Measurements from ENCODE around the gene RNU6-7. TPM values are rescaled to one million over a fixed set of nuclear protein-coding genes. Genes with fewer than 3 reads are reported as not detected.

Gene RNU6-7
- total RNA-seq, 1 donor from 2014 or later = not detected

GRCh38 chr14:32230181-32230580, 28.3 kb downstream of the RNU6-7 start:
- H3K4me1 Mint-ChIP-seq (ENCODE audit: unreplicated experiment) = peaks cover 17% of the 10 kb centered on the region
- H3K27ac Mint-ChIP-seq = no peak overlapping the region
- H3K9me3 Mint-ChIP-seq = no peaks in the 10 kb centered on the region
- TF ChIP-seq CTCF (conservative IDR thresholded peaks at IDR 0.05) = no peak
- no peaks in the 10 kb centered on the region for H3K27me3 Mint-ChIP-seq
- DNase-seq (ENCODE audit: extremely low spot score, unreplicated experiment) = no peak
- no peaks in the 10 kb centered on the region for H3K36me3 Mint-ChIP-seq
- peak overlapping the region; percentile 11 for H3K4me3 Mint-ChIP-seq

- no peak overlapping the region for H3K27ac Mint-ChIP-seq
- no peaks in the 10 kb centered on the region for H3K27me3 Mint-ChIP-seq
- no peak for DNase-seq (ENCODE audit: extremely low spot score, unreplicated experiment)
These were observed 28.9 kb downstream of the RNU6-7 start for GRCh38 chr14:32230695-32231280.

DNA sequence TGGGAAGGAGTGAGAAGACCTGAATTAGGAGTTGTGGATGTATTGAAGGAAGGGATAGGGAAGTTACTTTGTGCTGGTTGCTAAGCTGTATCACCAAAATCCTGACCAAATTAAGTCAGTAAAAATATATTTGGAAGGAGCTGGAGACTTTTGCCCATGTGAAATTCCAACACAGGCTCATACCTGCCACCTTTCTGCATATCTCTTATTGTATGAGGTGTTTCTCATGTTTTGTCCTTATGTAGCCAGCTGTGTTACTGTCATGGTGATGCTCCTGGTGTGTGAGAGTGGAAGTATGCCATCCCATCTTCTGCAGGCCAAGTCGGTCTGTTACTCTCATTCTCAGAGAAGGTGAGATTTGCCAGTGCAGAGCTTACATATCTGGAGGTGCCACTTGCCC, 30.6 kb downstream of the RNU6-7 start:
- Mint-ChIP-seq H3K36me3 (no peaks in the 10 kb centered on the region), H3K27me3 (peaks cover 1% of the 10 kb centered on the region), H3K4me3 (no peak overlapping the region), H3K9me3 (no peaks in the 10 kb centered on the region), H3K4me1 (ENCODE audit: unreplicated experiment) (peaks cover 7% of the 10 kb centered on the region), H3K27ac (no peak overlapping the region)
- no peak for TF ChIP-seq CTCF (conservative IDR thresholded peaks at IDR 0.05)
- no peak for DNase-seq (ENCODE audit: extremely low spot score, unreplicated experiment)

More at GRCh38 chr14:32230695-32231280, 28.9 kb downstream of the RNU6-7 start:
- Mint-ChIP-seq H3K9me3 (no peaks in the 10 kb centered on the region), H3K4me3 (no peak overlapping the region), H3K4me1 (ENCODE audit: unreplicated experiment) (peaks cover 11% of the 10 kb centered on the region), H3K36me3 (no peaks in the 10 kb centered on the region)
- no peak for TF ChIP-seq CTCF (conservative IDR thresholded peaks at IDR 0.05)

DNA sequence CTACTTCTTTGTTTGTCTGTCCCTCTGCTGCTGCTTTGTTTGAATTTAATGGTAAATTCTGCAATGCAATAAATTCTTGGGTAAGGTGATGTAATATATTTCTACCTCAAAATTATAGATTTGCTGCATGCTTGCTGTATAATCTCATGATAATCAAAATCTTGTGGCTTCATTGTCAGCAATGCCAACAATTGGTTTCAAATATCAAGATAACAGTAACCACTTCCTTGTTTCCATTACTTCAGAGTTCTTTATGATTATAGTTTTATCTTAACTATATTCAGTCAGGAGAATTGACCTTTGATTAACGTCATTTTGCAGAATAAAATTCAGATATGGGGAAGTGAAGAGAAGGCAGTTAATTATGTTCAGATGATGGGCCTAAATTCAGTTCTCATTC, 31.4 kb downstream of the RNU6-7 start:
- no peak for DNase-seq (ENCODE audit: extremely low spot score, unreplicated experiment)
- H3K4me1 Mint-ChIP-seq (ENCODE audit: unreplicated experiment) = peaks cover 7% of the 10 kb centered on the region
- no peak overlapping the region for H3K27ac Mint-ChIP-seq
- H3K9me3 Mint-ChIP-seq = no peaks in the 10 kb centered on the region
- no peak overlapping the region for H3K4me3 Mint-ChIP-seq
- H3K27me3 Mint-ChIP-seq = peaks cover 3% of the 10 kb centered on the region
- no peak for TF ChIP-seq CTCF (conservative IDR thresholded peaks at IDR 0.05)
- no peaks in the 10 kb centered on the region for H3K36me3 Mint-ChIP-seq

- no peak for DNase-seq (ENCODE audit: extremely low spot score, unreplicated experiment)
- no peaks in the 10 kb centered on the region for H3K9me3 Mint-ChIP-seq
- no peak overlapping the region for H3K27ac Mint-ChIP-seq
- H3K4me3 Mint-ChIP-seq = no peak overlapping the region
- no peak for TF ChIP-seq CTCF (conservative IDR thresholded peaks at IDR 0.05)
- H3K27me3 Mint-ChIP-seq = no peaks in the 10 kb centered on the region
- no peaks in the 10 kb centered on the region for H3K4me1 Mint-ChIP-seq (ENCODE audit: unreplicated experiment)
- H3K36me3 Mint-ChIP-seq = no peaks in the 10 kb centered on the region
These were observed 42.6 kb downstream of the RNU6-7 start for GRCh38 chr14:32244404-32244803.

DNA sequence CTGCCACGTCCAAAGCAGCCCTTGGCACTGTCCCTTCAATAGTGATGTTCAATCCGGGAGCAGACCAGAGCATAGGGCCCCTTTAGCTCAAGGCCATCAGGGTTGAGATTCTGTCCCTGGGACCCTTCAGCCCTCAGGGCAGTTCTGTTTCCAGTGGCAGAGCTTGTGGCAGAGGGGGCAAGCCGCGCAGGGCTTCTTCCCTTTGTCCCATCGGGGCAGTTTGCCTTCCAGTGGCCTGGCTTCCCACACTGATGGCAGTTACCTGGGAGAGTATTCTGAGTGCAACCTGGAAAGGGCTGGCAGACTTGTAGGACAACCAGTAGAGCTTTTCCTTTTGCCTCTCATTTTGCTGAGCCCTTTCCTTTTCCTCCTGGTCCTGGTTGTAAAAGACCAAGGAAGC, 44.9 kb downstream of the RNU6-7 start:
- Mint-ChIP-seq H3K36me3 (no peaks in the 10 kb centered on the region), H3K4me1 (ENCODE audit: unreplicated experiment) (no peaks in the 10 kb centered on the region), H3K27ac (no peak overlapping the region), H3K27me3 (no peaks in the 10 kb centered on the region), H3K4me3 (no peak overlapping the region), H3K9me3 (no peaks in the 10 kb centered on the region)
- DNase-seq (ENCODE audit: extremely low spot score, unreplicated experiment) = no peak
- TF ChIP-seq CTCF (conservative IDR thresholded peaks at IDR 0.05) = no peak

Data from type B pancreatic cell (in vitro differentiated cells).